DOHH2 (cell line): Measurements from ENCODE around the gene OR51B6.

Experiments
- H3F3A ChIP-seq: fragments of 200-600 bp; sonication (generic), shearing (Covaris generic); 2 replicates; pipeline ENCODE4 v1.6.0; 2016; ENCODE audit warnings: antibody characterized with exemption, mild to moderate bottlenecking; ENCODE audit not compliant: control insufficient read depth, insufficient read depth
- H3K27ac ChIP-seq: fragments of 200-600 bp; sonication (generic); 2 replicates; pipeline ENCODE4 v1.5.1; 2014; ENCODE audit warnings: low read depth, mild to moderate bottlenecking, low read length, moderate library complexity
- H3K27me3 ChIP-seq: fragments of 200-600 bp; sonication (generic); 2 replicates; pipeline ENCODE4 v1.6.1; 2014; ENCODE audit warnings: mild to moderate bottlenecking, low read length, mixed read lengths; ENCODE audit not compliant: control insufficient read depth
- H3K36me3 ChIP-seq: fragments of 200-600 bp; sonication (generic); 2 replicates; pipeline ENCODE4 v1.6.1; 2014; ENCODE audit warnings: mild to moderate bottlenecking, low read length, moderate library complexity, mixed read lengths; ENCODE audit not compliant: control insufficient read depth
- H3K4me1 ChIP-seq: fragments of 200-600 bp; sonication (generic); 2 replicates; pipeline ENCODE4 v1.6.1; 2014; ENCODE audit warnings: mild to moderate bottlenecking, low read length, mixed read lengths; ENCODE audit not compliant: control insufficient read depth
- H3K4me2 ChIP-seq: fragments of 200-600 bp; sonication (generic); 2 replicates; pipeline ENCODE4 v1.6.0; 2014; ENCODE audit warnings: mild to moderate bottlenecking, low read length, moderate library complexity
- H3K4me3 ChIP-seq: fragments of 200-600 bp; sonication (generic); 2 replicates; pipeline ENCODE4 v1.5.1; 2014; ENCODE audit warnings: mild to moderate bottlenecking, low read length, mixed read lengths
- H3K79me2 ChIP-seq: fragments of 200-600 bp; sonication (generic); 2 replicates; pipeline ENCODE4 v1.6.1; 2014; ENCODE audit warnings: mild to moderate bottlenecking, low read length, mixed read lengths; ENCODE audit not compliant: control insufficient read depth
- H3K9me2 ChIP-seq: fragments of 200-600 bp; sonication (generic); replicated peaks from 2 replicates; pipeline ENCODE4 v1.6.1; 2014; ENCODE audit warnings: mild to moderate bottlenecking, low read length, mixed read lengths; ENCODE audit not compliant: control insufficient read depth
- H3K9me3 ChIP-seq: fragments of 200-600 bp; sonication (generic); 2 replicates; pipeline ENCODE4 v1.6.1; 2014; ENCODE audit warnings: antibody characterized with exemption, low read length, mixed read lengths; ENCODE audit not compliant: control insufficient read depth, insufficient read depth
- H4K20me1 ChIP-seq: fragments of 200-600 bp; sonication (generic); 2 replicates; pipeline ENCODE4 v1.6.0; 2014; ENCODE audit warnings: low read depth, mild to moderate bottlenecking, antibody characterized with exemption, low read length, moderate library complexity; ENCODE audit not compliant: control insufficient read depth, insufficient read depth
- EZH2phosphoT487 ChIP-seq: fragments of 200-600 bp; sonication (generic); IDR thresholded peaks from 2 replicates; pipeline ENCODE4 v1.6.1; 2017; ENCODE audit warnings: borderline replicate concordance, mild to moderate bottlenecking, antibody characterized with exemption, low read length, moderate library complexity, mixed read lengths
- TF ChIP-seq, protein P1 (sequence below): fragments of 200-600 bp; sonication (generic); IDR thresholded peaks from one replicate; pipeline ENCODE4 v1.5.1; 2014; ENCODE audit warnings: antibody characterized with exemption, mild to moderate bottlenecking, low read depth, low read length; ENCODE audit not compliant: poor library complexity, severe bottlenecking

OR51B6 gene, protein sequence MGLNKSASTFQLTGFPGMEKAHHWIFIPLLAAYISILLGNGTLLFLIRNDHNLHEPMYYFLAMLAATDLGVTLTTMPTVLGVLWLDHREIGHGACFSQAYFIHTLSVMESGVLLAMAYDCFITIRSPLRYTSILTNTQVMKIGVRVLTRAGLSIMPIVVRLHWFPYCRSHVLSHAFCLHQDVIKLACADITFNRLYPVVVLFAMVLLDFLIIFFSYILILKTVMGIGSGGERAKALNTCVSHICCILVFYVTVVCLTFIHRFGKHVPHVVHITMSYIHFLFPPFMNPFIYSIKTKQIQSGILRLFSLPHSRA

DNA sequence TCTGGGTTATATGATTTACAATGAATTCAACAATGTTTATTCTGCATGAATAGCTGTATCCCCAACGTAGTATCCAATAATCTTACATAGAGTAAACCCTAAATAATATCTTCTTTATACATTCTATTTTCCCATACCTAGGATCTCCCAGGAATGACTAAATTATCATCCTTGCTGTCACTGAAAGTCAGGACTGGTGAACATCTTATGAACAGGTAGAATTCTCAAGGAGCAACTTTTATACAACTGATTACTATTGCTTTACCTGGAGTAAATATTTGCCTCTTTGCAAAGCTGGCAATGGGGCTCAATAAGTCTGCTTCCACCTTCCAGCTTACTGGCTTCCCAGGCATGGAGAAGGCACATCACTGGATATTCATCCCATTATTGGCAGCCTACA, at the start of gene OR51B6:
OR51B6 (plus strand) TSS at position 301 of the 400 bp plus-strand sequence; CDS start at position 301, 0 bp downstream.
- no peaks in the 10 kb centered on the region for H3K27me3 ChIP-seq
- TF ChIP-seq, protein P1, sequence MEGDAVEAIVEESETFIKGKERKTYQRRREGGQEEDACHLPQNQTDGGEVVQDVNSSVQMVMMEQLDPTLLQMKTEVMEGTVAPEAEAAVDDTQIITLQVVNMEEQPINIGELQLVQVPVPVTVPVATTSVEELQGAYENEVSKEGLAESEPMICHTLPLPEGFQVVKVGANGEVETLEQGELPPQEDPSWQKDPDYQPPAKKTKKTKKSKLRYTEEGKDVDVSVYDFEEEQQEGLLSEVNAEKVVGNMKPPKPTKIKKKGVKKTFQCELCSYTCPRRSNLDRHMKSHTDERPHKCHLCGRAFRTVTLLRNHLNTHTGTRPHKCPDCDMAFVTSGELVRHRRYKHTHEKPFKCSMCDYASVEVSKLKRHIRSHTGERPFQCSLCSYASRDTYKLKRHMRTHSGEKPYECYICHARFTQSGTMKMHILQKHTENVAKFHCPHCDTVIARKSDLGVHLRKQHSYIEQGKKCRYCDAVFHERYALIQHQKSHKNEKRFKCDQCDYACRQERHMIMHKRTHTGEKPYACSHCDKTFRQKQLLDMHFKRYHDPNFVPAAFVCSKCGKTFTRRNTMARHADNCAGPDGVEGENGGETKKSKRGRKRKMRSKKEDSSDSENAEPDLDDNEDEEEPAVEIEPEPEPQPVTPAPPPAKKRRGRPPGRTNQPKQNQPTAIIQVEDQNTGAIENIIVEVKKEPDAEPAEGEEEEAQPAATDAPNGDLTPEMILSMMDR = no peak
- no peak for TF ChIP-seq EZH2phosphoT487

DNA sequence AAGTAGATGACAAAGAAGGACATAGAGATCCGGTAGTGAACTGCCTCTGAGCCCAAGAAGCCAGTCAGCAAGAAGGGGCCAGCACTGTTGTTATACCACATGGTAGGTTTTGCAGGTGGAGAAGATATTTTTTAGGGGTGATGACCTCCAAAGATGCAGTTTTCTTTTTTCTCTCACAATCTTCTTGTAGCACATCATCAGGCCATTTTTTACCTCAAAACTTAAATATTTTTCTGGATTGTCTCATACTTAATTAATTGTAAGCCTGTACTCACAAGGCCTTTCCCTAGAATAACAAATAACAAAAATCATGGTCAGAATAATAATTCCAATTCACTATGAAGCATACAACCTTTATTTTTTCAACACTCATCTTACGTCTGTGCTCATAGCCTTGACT, 49.5 kb upstream of the OR51B6 start, which contains the start of gene OR51B4:
OR51B4 (minus strand) TSS at position 101 of the 400 bp plus-strand sequence; CDS start at position 101, 0 bp downstream.
- H3F3A ChIP-seq = no peaks in the 10 kb centered on the region
- no peaks in the 10 kb centered on the region for H3K9me2 ChIP-seq
- no peak within 1 kb of the TSS for H3K4me3 ChIP-seq
- H3K4me1 ChIP-seq = no peaks in the 10 kb centered on the region
- no peak for TF ChIP-seq EZH2phosphoT487
- TF ChIP-seq, protein P1 = no peak
- H3K27me3 ChIP-seq = no peaks in the 10 kb centered on the region
- no peaks in the 10 kb centered on the region for H3K36me3 ChIP-seq
- no peaks in the 10 kb centered on the region for H4K20me1 ChIP-seq
- H3K79me2 ChIP-seq = no peaks in the 10 kb centered on the region
- no peaks in the 10 kb centered on the region for H3K9me3 ChIP-seq
- H3K27ac ChIP-seq = no peak within 1 kb of the TSS
- H3K4me2 ChIP-seq = no peak within 1 kb of the TSS

More for the DNA sequence above, at the start of gene OR51B6:
- H3K27ac ChIP-seq = no peak within 1 kb of the TSS
- H3K36me3 ChIP-seq = no peaks in the 10 kb centered on the region
- H3F3A ChIP-seq = no peaks in the 10 kb centered on the region
- no peak within 1 kb of the TSS for H3K4me2 ChIP-seq
- no peaks in the 10 kb centered on the region for H4K20me1 ChIP-seq
- H3K4me3 ChIP-seq = no peak within 1 kb of the TSS
- no peaks in the 10 kb centered on the region for H3K9me3 ChIP-seq
- H3K79me2 ChIP-seq = no peaks in the 10 kb centered on the region
- H3K4me1 ChIP-seq = no peaks in the 10 kb centered on the region
- no peaks in the 10 kb centered on the region for H3K9me2 ChIP-seq

DNA sequence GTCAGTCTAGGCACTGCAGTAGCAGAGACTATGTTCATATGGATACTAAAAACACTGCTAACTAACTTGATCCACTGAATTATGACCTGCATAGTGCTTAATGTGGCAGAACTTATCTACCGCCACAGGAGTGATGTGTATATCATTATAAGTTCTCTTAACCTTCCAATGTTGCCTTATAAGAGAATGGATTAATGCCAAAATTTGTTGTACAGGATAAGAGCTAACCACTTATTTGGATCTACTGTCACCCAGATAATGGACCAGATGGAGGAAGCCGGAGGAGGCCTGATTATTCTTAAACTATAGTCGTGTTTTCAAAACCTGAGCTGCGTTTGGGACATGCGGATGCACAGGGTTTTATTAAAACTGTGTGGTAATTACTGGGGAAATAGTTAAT, 47.7 kb upstream of the OR51B6 start:
- no peak for TF ChIP-seq EZH2phosphoT487
- TF ChIP-seq, protein P1 = no peak
- Histone ChIP-seq H3K4me3 (no peak overlapping the region), H3K27me3 (no peaks in the 10 kb centered on the region), H4K20me1 (no peaks in the 10 kb centered on the region), H3F3A (no peaks in the 10 kb centered on the region), H3K4me2 (no peak overlapping the region), H3K9me2 (no peaks in the 10 kb centered on the region), H3K4me1 (no peaks in the 10 kb centered on the region), H3K27ac (no peak overlapping the region), H3K9me3 (no peaks in the 10 kb centered on the region), H3K36me3 (no peaks in the 10 kb centered on the region), H3K79me2 (no peaks in the 10 kb centered on the region)
